Measurements from ENCODE around the gene RAET1G. TPM values are rescaled to one million over a fixed set of nuclear protein-coding genes. Genes with fewer than 3 reads are reported as not detected.
"Not testable (repeated sequence)": the region's sequence is repeated elsewhere in the genome, so short reads cannot be mapped to it uniquely, and the experiment has no call there.

The RAET1G gene
- total RNA-seq, 1 donor, result 1.8 TPM

DNA sequence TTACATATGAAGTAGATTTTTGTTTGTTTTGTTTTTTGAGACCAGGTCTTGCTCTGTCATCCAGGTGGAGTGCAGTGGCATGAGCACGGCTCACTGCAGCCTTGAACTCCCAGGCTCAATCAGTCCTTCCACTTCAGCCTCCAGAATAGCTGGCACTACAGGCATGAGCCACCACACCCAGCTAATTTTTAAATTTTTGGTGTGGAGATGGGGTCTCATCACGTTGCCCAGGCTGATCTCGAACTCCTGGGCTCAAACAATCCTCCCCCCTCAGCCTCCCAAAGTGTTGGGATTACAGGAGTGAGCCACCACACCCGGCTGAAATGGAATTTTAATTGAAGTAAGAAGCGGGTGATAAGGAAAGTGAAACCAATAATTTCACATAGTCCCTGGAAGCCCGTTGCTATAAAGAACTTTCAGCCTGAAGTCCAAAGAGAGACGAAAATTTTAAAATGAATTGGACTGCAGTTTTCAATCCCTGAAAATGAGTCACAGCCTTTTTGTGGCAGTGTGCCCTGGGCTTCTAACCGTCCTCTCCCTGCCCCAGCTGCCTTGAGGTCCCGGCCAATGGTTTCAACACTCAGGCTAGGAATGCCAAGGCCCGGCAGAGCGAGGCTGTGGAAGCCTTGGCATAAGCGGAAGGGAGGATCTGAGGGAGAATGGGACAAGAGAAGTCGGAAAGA, 25.8 kb downstream of the RAET1G start:
- no peak for TF ChIP-seq CTCF (IDR thresholded peaks at IDR 0.05; ENCODE audit: extremely low read depth, low read depth, low read length)
- Histone ChIP-seq H3K36me3 (ENCODE audit: insufficient read depth, low read length) (no peaks in the 10 kb centered on the region), H3K4me1 (ENCODE audit: insufficient read depth, low read length) (peaks cover 31% of the 10 kb centered on the region), H2AFZ (ENCODE audit: low read length) (peak overlapping the region; percentile 94), H4K20me1 (ENCODE audit: insufficient read depth, low read length) (no peaks in the 10 kb centered on the region), H3K27ac (ENCODE audit: low read depth, low read length) (peak overlapping the region; percentile 64), H3K9me3 (ENCODE audit: low read depth, low read length) (no peaks in the 10 kb centered on the region), H3K27me3 (ENCODE audit: insufficient read depth, low read length) (no peaks in the 10 kb centered on the region), H3K79me2 (ENCODE audit: insufficient read depth, low read length) (no peaks in the 10 kb centered on the region), H3K4me2 (ENCODE audit: insufficient read depth, low read length) (peak overlapping the region; percentile 88), H3K4me3 (ENCODE audit: insufficient read depth, low read length) (peak overlapping the region; percentile 69)
- DNase-seq (ENCODE audit: insufficient read length, low spot score, missing footprints), result peak; percentile 97

- Histone ChIP-seq H3K27ac (ENCODE audit: low read depth, low read length) (peak overlapping the region; percentile 64), H3K4me3 (ENCODE audit: insufficient read depth, low read length) (peak overlapping the region; percentile 69), H3K27me3 (ENCODE audit: insufficient read depth, low read length) (no peaks in the 10 kb centered on the region), H3K36me3 (ENCODE audit: insufficient read depth, low read length) (no peaks in the 10 kb centered on the region), H3K4me1 (ENCODE audit: insufficient read depth, low read length) (peaks cover 31% of the 10 kb centered on the region), H3K9me3 (ENCODE audit: low read depth, low read length) (no peaks in the 10 kb centered on the region), H4K20me1 (ENCODE audit: insufficient read depth, low read length) (no peaks in the 10 kb centered on the region), H3K79me2 (ENCODE audit: insufficient read depth, low read length) (no peaks in the 10 kb centered on the region), H2AFZ (ENCODE audit: low read length) (peak overlapping the region; percentile 94), H3K4me2 (ENCODE audit: insufficient read depth, low read length) (peak overlapping the region; percentile 88)
- no peak for TF ChIP-seq CTCF (IDR thresholded peaks at IDR 0.05; ENCODE audit: extremely low read depth, low read depth, low read length)
- peak; percentile 81 for DNase-seq (ENCODE audit: insufficient read length, low spot score, missing footprints)
These were observed 26.4 kb downstream of the RAET1G start for GRCh38 chr6:149896491-149896890.

GRCh38 chr6:149895833-149896271, 27.1 kb downstream of the RAET1G start:
- no peak for DNase-seq (ENCODE audit: insufficient read length, low spot score, missing footprints)
- no peaks in the 10 kb centered on the region for H3K36me3 ChIP-seq (ENCODE audit: insufficient read depth, low read length)
- H4K20me1 ChIP-seq (ENCODE audit: insufficient read depth, low read length), result no peaks in the 10 kb centered on the region
- H3K4me3 ChIP-seq (ENCODE audit: insufficient read depth, low read length), result no peak overlapping the region
- H3K27ac ChIP-seq (ENCODE audit: low read depth, low read length), result peak overlapping the region; percentile 64
- peaks cover 36% of the 10 kb centered on the region for H3K4me1 ChIP-seq (ENCODE audit: insufficient read depth, low read length)
- H3K9me3 ChIP-seq (ENCODE audit: low read depth, low read length), result no peaks in the 10 kb centered on the region
- TF ChIP-seq CTCF (IDR thresholded peaks at IDR 0.05; ENCODE audit: extremely low read depth, low read depth, low read length), result no peak
- H3K4me2 ChIP-seq (ENCODE audit: insufficient read depth, low read length), result peak overlapping the region; percentile 88
- H3K79me2 ChIP-seq (ENCODE audit: insufficient read depth, low read length), result no peaks in the 10 kb centered on the region
- no peaks in the 10 kb centered on the region for H3K27me3 ChIP-seq (ENCODE audit: insufficient read depth, low read length)
- H2AFZ ChIP-seq (ENCODE audit: low read length), result peak overlapping the region; percentile 63

DNA sequence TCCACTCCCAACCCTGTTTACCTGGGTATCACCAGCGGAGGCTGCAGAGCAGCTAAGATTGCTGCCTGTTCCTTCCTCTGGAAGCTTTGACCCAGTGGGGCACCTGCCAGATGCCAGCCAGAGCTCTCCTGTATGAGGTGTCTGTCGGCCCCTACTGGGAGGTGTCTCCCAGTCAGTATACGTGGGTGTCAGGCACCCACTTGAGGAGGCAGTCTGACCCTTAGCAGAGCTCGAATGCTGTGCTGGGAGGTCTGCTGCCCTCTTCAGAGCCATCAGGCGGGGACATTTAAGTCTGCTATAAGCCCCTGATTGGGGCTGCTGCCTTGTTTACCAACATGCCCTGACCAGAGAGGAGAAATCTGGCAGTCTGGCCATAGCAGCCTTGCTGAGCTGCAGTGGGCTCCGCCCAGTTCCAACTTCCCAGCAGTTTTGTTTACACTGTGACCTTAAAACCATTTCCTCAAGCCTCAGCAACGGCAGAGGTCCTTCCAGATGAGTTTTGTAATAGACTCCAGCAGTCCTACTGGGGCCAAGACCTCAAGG, 27.8 kb downstream of the RAET1G start:
- Histone ChIP-seq H4K20me1 (ENCODE audit: insufficient read depth, low read length) (no peaks in the 10 kb centered on the region), H3K27ac (ENCODE audit: low read depth, low read length) (no peak overlapping the region), H3K4me3 (ENCODE audit: insufficient read depth, low read length) (no peak overlapping the region), H3K4me1 (ENCODE audit: insufficient read depth, low read length) (peaks cover 42% of the 10 kb centered on the region), H3K36me3 (ENCODE audit: insufficient read depth, low read length) (no peaks in the 10 kb centered on the region), H2AFZ (ENCODE audit: low read length) (peak overlapping the region; percentile 72), H3K79me2 (ENCODE audit: insufficient read depth, low read length) (no peaks in the 10 kb centered on the region), H3K9me3 (ENCODE audit: low read depth, low read length) (no peaks in the 10 kb centered on the region), H3K27me3 (ENCODE audit: insufficient read depth, low read length) (no peaks in the 10 kb centered on the region), H3K4me2 (ENCODE audit: insufficient read depth, low read length) (peak overlapping the region; percentile 19)
- peak; percentile 78 for DNase-seq (ENCODE audit: insufficient read length, low spot score, missing footprints)
- no peak for TF ChIP-seq CTCF (IDR thresholded peaks at IDR 0.05; ENCODE audit: extremely low read depth, low read depth, low read length)

GRCh38 chr6:149891864-149892263, 31.1 kb downstream of the RAET1G start:
- H3K4me2 ChIP-seq (ENCODE audit: insufficient read depth, low read length); H4K20me1 ChIP-seq (ENCODE audit: insufficient read depth, low read length); H3K9me3 ChIP-seq (ENCODE audit: low read depth, low read length); H3K4me3 ChIP-seq (ENCODE audit: insufficient read depth, low read length); H2AFZ ChIP-seq (ENCODE audit: low read length); H3K36me3 ChIP-seq (ENCODE audit: insufficient read depth, low read length); H3K27ac ChIP-seq (ENCODE audit: low read depth, low read length); H3K27me3 ChIP-seq (ENCODE audit: insufficient read depth, low read length); H3K79me2 ChIP-seq (ENCODE audit: insufficient read depth, low read length); DNase-seq (ENCODE audit: insufficient read length, low spot score, missing footprints): not testable (repeated sequence)
- peaks cover 50% of the 10 kb centered on the region for H3K4me1 ChIP-seq (ENCODE audit: insufficient read depth, low read length)

Data from osteoblast (primary cell).